GM21619 (cell line): ENCODE results near the gene DAPK2.
A peak's percentile ranks its signal among the peaks of the same experiment; 100 is the strongest.
"Not testable (repeated sequence)": the region's sequence is repeated elsewhere in the genome, so short reads cannot be mapped to it uniquely, and the experiment has no call there.

Experiments used
- ATAC-seq: cut with Tn5 transposase; IDR thresholded peaks from one replicate; pipeline ENCODE4 v1.9.1; 2021; ENCODE audit not compliant: unreplicated experiment

DAPK2 gene

GRCh38 chr15:64058279-64058678 is 12.0 kb upstream of the DAPK2 start:
- no peak for ATAC-seq

DNA sequence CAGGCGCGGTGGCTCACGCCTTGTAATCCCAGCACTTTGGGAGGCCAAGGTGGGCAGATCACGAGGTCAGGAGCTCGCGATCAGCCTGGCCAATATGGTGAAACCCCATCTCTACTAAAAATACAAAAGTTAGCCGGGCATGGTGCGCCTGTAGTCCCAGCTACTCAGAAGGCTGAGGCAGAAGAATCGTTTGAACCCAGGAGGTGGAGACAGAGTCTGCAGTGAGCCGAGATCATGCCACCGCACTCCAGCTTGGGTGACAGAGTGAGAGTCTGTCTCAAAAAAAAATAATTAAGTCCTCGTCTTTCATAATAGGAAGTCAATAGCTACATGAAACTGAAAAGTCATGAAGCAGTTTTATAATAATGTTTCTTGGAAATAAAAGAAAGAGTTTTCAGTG is 7.4 kb upstream of the DAPK2 start:
- not testable (repeated sequence) for ATAC-seq

DNA sequence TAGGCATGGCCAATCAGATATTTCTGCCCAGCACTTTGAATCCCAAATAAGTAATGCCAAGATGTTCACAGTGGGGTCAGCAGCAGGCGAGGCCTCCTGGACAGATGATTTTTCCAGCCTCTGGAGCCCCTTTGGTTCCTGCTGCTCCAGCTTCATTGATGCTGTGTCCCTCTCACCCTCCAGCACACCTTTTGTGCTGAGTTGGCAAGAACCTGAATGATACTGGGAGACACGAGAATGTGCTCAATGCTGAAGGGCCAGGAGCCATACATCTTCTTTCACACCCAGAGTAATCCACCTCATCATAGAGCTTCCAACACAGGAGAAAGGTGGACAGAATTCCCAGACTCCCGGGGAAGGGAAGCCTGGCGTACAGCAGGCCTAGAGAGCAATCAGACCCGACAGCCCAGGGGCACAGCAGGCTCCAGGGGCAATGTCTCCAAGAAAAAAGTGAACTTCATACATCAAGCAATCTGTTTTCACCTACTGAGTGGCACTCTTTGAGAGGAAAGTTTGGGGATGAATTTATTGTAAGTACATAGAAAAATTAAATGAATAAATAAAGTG is 6.7 kb upstream of the DAPK2 start:
- no peak for ATAC-seq

DNA sequence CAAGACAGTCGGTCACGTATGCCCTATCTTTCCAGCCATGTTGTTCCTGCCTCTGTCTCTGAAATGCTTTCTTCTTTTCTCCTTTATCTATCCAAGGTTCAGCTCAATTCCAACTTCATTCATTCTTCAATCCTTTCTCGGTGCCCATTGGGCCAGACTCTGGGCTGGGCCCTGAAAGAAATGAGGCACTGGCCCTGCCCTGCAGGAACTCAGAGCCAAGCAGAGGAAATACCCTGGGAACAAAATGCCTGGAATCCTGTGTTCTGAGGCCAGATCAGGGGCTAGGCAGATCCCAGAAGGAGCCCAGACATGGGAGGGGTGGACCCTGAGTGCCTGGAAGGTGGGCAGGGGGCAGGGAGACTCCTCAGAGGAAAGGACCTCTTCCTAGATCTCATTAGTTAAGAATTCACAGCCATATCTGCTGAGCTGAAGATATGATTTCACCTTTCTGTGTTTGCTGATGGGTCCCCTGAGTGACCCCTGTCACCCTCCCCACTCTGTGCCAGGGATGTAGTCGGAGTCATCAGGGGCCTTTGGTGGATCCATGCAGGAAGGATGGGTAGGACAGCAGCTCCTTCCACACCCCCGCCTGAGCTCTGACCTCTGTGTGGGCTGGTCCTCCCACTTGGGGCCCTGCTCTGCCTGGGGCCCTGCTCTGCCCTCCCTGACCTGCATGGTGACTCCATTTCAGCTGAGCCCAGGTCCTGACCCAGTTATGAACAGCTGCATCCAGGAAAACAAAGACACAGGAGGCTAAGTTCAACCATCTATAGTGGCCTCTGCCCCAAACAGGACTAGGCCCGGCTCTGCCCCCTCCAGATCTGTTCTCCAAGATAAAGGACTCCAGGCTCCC is 5.3 kb upstream of the DAPK2 start:
- ATAC-seq, result no peak

DNA sequence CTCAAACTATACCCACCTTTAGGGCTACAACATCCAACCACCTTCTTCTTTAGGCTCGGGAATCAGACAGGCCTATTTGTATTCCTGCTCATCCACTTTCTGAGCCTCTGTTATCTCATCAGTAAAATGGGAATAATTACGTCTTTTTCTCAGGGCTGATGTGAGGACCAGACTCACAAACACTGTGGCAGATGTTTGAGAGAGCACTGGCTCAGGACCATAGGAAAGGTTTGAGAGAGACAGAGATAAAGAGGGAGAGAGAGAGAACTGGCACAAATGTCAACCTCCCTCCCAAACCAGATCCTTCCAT is 4.8 kb upstream of the DAPK2 start:
- no peak for ATAC-seq

- ATAC-seq, result no peak
Measured at GRCh38 chr15:64050281-64051092, 4.2 kb upstream of the DAPK2 start.

- ATAC-seq, result no peak
Measured at GRCh38 chr15:64048781-64049460, 2.6 kb upstream of the DAPK2 start.

DNA sequence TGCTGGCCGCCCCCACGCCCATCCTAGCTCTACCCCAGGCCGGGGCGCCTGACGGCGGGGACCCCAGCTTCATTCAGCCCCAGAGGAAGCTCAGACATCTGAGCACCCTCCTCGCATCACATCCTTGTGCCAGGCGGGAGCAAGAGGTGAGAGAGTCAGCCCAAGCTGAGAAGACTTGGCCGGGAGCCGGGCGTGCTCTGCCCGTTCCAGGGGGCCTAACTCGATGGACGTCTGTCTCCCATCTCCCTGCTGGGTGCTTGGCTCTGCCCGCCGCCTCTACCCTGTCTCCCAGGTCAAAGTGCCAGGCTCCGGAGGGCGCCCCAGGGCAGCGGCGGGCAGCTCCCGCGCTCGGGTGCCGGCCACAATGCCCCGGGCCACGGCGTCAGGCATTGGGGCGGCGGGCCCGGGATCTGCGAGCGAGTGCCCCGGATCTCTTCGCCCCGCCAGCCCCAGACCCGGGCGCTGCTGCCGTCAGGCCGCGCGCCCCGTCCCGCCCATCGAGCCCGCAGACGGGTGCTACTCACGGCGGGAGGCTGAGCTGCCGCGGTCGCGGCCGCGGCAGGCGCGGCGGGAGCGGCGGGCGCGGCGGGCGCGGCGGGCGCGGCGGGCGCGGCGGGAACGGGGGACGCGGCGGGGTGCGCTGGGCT is 388 bp downstream of the DAPK2 start:
- peak; percentile 7 for ATAC-seq

DNA sequence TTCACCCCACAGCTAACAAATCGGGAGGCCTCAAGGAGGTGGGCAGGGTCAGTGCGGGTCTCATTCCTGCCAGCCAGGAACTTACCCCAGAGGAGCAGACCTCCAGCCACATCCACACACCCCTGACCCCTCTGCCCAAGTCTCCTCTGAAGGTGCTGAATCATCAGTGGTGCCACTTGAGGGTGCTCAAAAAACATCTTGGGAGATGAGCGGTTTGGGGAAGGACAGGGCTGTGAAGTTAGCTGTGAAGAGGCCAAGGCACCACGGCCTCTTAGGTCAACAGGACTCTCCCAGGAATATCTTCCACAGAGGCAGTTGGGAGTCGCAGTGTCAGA is 1.2 kb downstream of the DAPK2 start:
- no peak for ATAC-seq

DNA sequence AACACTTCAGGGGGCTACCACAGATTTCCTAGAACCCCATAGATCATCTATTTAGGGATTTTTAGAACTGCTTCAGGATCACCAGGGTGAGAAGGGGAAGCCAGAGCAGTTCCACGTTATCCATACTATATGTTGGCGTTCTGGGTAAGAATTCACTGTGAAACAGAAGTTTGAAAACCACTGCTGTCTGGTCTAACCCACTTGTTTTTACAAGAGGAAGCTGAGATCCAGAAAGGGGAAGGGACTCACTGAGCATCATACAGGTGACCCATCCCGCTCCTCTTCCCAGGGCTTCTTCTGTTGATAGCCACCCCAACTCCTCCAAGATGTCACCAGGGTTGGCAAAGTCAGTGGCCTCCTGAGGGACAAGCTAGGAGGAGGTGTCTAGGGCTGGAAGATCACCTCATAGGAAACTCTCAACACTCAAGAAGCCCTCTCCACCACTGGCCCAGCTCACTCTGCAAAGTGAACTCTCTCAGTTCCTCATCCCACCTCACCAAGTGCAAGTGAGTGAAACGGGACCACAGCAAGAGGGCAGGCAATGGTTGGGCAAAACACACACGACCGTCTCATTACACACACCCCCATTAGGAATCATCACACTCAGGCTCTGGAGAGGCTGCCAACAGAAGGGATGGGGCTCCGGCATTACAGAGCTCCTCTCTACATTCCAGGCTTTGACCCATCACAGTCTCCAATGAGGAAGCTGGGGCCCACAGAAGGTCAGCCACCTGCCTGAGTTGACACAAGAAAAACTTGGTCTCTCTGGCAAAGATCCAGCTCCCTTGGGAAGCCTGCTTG is 1.8 kb downstream of the DAPK2 start:
- ATAC-seq, result peak; percentile 52

DNA sequence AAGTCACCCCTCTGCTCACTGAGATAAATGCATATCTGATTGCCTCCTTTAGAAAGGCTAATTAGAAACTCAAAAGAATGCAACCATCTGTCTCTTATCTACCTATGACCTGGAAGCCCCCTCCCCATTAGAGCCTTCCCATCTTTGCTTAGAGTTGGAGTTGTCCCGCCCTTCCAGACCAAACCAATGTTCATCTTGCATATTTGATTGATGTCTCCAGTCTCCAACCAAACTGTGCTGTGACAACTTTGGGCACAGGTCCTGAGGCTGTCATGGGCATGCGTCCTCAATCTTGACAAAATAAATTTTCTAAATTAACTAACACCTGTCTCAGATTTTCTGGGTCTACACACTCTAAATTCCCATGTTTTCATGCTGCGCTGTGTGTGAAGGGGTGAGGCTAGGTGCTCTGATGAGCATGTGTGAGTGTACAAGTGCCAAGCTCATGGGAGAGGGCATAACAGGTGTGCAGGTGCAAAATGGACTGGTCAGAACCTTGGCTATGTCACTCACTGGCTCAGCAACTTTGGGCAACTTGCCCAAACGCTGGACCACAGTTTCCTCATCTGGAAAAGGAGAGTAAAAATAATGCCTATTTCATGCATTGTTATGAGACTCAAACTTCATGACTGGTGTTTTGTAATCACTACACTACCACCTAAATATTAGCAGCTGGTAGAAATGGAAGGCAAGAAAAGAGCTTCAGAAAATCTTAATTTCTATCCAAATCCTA is 7.2 kb downstream of the DAPK2 start:
- no peak for ATAC-seq

DNA sequence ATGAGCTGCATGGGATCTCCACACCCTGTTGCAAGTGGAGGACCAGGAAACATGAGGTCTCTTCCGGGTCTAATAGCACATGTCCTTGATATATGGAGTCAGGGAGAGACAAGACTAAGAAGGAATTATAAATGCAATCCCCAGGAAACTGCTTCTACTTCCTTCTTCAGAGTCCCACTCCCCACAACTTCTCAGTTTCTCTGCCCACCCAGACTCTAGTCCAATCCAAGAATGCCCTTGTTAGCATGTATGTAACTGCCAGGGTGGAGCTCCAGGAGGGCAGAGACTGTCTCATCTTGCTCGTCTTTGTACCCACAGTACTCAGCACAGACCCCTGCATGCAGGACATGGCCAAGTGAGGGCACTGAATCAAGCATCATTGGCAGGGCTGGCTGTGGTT is 8.3 kb downstream of the DAPK2 start:
- no peak for ATAC-seq

GRCh38 chr15:64037116-64037515 is 9.2 kb downstream of the DAPK2 start:
- no peak for ATAC-seq

DNA sequence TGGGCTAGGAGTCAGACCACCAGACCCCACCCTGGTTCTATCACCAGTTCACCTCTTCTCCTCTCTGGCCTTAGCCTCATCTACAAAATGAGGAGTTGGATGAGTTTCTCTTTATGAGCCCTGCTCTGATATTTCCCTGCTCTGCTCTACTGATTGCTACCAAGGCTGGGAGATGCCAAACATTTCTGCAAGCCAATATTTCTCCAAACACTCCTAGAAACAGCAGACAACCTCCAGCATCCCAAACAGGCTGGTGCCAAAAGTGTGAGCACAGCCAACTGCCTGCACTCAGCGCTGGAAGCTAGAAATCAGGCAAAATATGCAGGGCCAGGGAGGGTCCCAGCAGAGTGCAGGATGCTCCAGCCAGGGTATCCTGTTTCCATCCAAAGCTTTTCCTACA is 10.8 kb downstream of the DAPK2 start:
- no peak for ATAC-seq

- ATAC-seq, result no peak
Measured at GRCh38 chr15:64034519-64034918, 11.8 kb downstream of the DAPK2 start.

DNA sequence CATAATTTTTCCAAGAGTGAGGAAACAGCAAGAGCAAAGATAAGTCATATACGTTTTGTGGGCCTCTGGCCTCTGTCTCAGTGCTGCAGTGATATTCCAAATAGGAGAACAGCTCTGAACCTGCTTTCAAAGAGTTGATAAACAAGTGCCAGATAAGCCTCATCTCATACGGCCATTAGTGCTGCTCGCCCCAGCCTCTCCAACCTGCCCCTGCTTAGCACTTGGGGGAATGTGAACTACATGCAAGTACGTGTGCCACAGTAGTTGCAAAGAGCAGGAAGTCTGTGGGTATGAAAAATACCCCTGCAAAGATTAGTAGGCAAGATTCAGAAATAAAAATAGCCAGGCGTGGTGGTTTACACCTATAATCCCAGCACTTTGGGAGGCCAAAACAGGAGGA is 14.0 kb downstream of the DAPK2 start:
- no peak for ATAC-seq

GRCh38 chr15:64030123-64030522 is 16.2 kb downstream of the DAPK2 start:
- no peak for ATAC-seq

- no peak for ATAC-seq
Measured at GRCh38 chr15:64029633-64030032, 16.7 kb downstream of the DAPK2 start.

GRCh38 chr15:64029110-64029509 is 17.2 kb downstream of the DAPK2 start:
- ATAC-seq, result no peak

DNA sequence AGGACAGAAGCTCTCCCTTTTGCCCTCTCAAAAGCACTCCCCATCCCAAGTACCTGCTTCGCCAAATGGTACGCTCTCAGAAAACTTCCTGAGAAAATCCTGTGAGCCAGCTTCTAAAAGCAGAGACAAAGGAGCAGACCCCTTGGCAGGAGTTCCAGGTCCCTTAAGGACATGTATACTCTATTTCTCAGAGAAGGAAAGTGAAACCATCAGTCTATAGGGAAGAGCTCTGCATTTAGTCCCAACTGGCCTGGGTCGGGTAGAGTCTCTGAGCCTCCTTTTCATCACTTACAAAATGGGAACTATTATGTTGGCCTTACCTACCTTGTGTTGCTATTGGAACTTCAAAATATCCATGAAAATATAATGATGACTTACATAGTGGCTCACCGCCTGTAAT is 19.7 kb downstream of the DAPK2 start:
- no peak for ATAC-seq
